PC-9 (cell line): ENCODE data around the gene PPIB.

Experiments used
- EZH2 ChIP-seq: fragments of 200-600 bp; sonication (generic); IDR thresholded peaks from 2 replicates; pipeline ENCODE4 v1.8.0; 2017; ENCODE audit warnings: antibody characterized with exemption, low read depth
- TF ChIP-seq, protein P1 (sequence below): fragments of 200-600 bp; sonication (generic); conservative IDR thresholded peaks from 2 replicates; pipeline ENCODE4 v1.6.1; 2017; ENCODE audit warnings: mixed run types, antibody characterized with exemption, mild to moderate bottlenecking, moderate library complexity

DNA sequence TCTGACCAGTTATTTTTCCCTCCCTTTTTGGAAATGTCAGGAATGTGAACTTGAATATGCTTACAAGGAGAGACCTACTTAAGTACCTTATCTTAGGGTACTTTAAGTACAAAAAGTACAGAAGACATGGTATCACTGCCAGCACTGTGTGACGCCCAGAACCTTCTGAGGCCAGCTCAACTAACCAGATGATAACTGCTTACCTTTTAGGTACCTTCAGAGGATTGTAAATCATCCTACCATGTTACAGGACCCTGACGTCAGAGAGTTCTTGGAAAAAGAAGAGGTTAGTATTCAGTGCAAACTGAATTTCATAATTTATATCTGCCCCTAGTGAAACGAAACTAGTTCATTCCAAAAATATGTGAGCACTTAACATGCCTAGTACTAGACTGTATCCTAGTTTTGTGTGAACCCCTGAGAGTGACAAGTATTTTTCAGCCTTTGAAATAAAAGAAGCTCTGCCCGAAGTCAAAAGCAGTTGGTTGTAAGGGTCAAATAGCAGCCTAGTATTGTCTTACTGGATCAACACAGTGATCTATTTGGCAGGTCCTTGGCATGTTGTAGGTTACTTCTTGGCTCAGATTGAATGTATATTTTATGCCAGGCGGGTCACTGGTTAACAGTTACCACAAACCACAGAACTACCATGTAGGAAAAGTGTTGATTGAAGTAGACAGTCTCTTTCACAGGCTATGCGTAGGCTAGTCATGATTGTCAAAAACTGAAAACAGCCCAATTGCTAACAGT is 35.1 kb downstream of the PPIB start:
- TF ChIP-seq, protein P1, sequence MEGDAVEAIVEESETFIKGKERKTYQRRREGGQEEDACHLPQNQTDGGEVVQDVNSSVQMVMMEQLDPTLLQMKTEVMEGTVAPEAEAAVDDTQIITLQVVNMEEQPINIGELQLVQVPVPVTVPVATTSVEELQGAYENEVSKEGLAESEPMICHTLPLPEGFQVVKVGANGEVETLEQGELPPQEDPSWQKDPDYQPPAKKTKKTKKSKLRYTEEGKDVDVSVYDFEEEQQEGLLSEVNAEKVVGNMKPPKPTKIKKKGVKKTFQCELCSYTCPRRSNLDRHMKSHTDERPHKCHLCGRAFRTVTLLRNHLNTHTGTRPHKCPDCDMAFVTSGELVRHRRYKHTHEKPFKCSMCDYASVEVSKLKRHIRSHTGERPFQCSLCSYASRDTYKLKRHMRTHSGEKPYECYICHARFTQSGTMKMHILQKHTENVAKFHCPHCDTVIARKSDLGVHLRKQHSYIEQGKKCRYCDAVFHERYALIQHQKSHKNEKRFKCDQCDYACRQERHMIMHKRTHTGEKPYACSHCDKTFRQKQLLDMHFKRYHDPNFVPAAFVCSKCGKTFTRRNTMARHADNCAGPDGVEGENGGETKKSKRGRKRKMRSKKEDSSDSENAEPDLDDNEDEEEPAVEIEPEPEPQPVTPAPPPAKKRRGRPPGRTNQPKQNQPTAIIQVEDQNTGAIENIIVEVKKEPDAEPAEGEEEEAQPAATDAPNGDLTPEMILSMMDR = no peak
- TF ChIP-seq EZH2 = no peak
